ENCODE measurements around the gene NLGN4X.

The NLGN4X gene

GRCh38 chrX:6228720-6229119, at the start of gene NLGN4X:
Gene NLGN4X, minus strand, starts transcription at chrX:6228867. Its CDS starts 77,401 bp downstream, at chrX:6151466.
- DNase-seq (ENCODE audit: low read depth in 2 of 3, low spot score in 1 of 3) = no peak

GRCh38 chrX:6266041-6266440, 37.4 kb upstream of the NLGN4X start:
- DNase-seq (ENCODE audit: low read depth in 2 of 3, low spot score in 1 of 3) = no peak

GRCh38 chrX:6262959-6263358, 34.3 kb upstream of the NLGN4X start:
- DNase-seq (ENCODE audit: low read depth in 2 of 3, low spot score in 1 of 3) = no peak

GRCh38 chrX:6257025-6257424, 28.4 kb upstream of the NLGN4X start:
- no peak for DNase-seq (ENCODE audit: low read depth in 2 of 3, low spot score in 1 of 3)

- no peak for DNase-seq (ENCODE audit: low read depth in 2 of 3, low spot score in 1 of 3)
Observed at GRCh38 chrX:6244666-6245065, 16.0 kb upstream of the NLGN4X start.

- no peak for DNase-seq (ENCODE audit: low read depth in 2 of 3, low spot score in 1 of 3)
Observed at GRCh38 chrX:6238576-6238975, 9.9 kb upstream of the NLGN4X start.

GRCh38 chrX:6227935-6228334, 732 bp downstream of the NLGN4X start:
- no peak for DNase-seq (ENCODE audit: low read depth in 2 of 3, low spot score in 1 of 3)

- DNase-seq (ENCODE audit: low read depth in 2 of 3, low spot score in 1 of 3) = no peak
Observed at GRCh38 chrX:6227453-6227835, 1.2 kb downstream of the NLGN4X start.

- DNase-seq (ENCODE audit: low read depth in 2 of 3, low spot score in 1 of 3) = no peak
Observed at GRCh38 chrX:6226596-6227452, 1.8 kb downstream of the NLGN4X start.

- DNase-seq (ENCODE audit: low read depth in 2 of 3, low spot score in 1 of 3) = no peak
Observed at GRCh38 chrX:6225911-6226595, 2.6 kb downstream of the NLGN4X start.

GRCh38 chrX:6225288-6225910, 3.3 kb downstream of the NLGN4X start:
- no peak for DNase-seq (ENCODE audit: low read depth in 2 of 3, low spot score in 1 of 3)

- no peak for DNase-seq (ENCODE audit: low read depth in 2 of 3, low spot score in 1 of 3)
Observed at GRCh38 chrX:6223516-6223915, 5.2 kb downstream of the NLGN4X start.

- DNase-seq (ENCODE audit: low read depth in 2 of 3, low spot score in 1 of 3) = no peak
Observed at GRCh38 chrX:6210230-6210629, 18.4 kb downstream of the NLGN4X start.

- DNase-seq (ENCODE audit: low read depth in 2 of 3, low spot score in 1 of 3) = no peak
Observed at GRCh38 chrX:6203462-6204215, 25.0 kb downstream of the NLGN4X start.

- no peak for DNase-seq (ENCODE audit: low read depth in 2 of 3, low spot score in 1 of 3)
Observed at GRCh38 chrX:6199486-6199885, 29.2 kb downstream of the NLGN4X start.

- DNase-seq (ENCODE audit: low read depth in 2 of 3, low spot score in 1 of 3) = no peak
Observed at GRCh38 chrX:6187256-6187655, 41.4 kb downstream of the NLGN4X start.

- no peak for DNase-seq (ENCODE audit: low read depth in 2 of 3, low spot score in 1 of 3)
Observed at GRCh38 chrX:6184900-6185515, 43.7 kb downstream of the NLGN4X start.

GRCh38 chrX:6175914-6176313, 52.8 kb downstream of the NLGN4X start:
- no peak for DNase-seq (ENCODE audit: low read depth in 2 of 3, low spot score in 1 of 3)

- no peak for DNase-seq (ENCODE audit: low read depth in 2 of 3, low spot score in 1 of 3)
Observed at GRCh38 chrX:6170424-6170823, 58.2 kb downstream of the NLGN4X start.

- DNase-seq (ENCODE audit: low read depth in 2 of 3, low spot score in 1 of 3) = no peak
Observed at GRCh38 chrX:6169407-6169806, 59.3 kb downstream of the NLGN4X start.

- DNase-seq (ENCODE audit: low read depth in 2 of 3, low spot score in 1 of 3) = no peak
Observed at GRCh38 chrX:6163721-6164120, 64.9 kb downstream of the NLGN4X start.
